Hippocampal formation (tissue), 2 donors: ENCODE results near the gene DNAJB13.
"Not testable (repeated sequence)": the region's sequence is repeated elsewhere in the genome, so short reads cannot be mapped to it uniquely, and the experiment has no call there.

Experiments
- DNase-seq, 2 donors: peaks; one replicate each; lab custom pipeline; 2025; lab: John Stamatoyannopoulos, UW

DNAJB13 gene

DNA sequence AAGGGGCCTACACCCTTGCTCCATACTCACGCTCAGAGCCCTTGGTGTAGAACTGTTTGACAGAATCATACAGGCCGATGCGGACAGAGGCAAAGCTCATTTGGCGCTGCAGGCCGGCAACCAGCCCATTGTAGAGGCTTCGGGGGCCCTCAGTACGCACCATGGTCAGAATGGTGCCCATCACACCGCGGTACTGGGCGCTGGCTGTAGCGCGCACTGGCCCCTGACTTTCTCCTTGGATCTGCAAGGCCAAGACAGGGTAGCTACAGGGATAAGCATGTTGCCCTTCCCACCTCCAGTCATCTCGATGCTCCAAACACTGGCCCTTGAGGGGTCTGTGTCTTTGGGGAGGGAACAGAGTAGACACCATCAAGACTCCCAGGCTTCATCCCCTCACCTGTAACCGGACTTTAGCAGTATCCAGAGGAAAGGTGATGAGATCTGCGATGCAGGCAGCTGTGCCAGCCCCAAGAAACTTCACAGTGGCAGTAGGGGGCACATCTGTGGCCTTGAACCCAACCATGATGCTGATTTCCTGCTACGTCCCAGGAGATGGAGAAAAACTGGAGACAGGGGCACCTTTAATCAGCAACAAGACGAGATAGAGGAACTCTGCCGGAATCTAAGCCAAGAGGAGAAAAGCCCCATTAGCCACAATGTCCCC lies 27.2 kb downstream of the DNAJB13 start:
- DNase-seq = no peak

DNA sequence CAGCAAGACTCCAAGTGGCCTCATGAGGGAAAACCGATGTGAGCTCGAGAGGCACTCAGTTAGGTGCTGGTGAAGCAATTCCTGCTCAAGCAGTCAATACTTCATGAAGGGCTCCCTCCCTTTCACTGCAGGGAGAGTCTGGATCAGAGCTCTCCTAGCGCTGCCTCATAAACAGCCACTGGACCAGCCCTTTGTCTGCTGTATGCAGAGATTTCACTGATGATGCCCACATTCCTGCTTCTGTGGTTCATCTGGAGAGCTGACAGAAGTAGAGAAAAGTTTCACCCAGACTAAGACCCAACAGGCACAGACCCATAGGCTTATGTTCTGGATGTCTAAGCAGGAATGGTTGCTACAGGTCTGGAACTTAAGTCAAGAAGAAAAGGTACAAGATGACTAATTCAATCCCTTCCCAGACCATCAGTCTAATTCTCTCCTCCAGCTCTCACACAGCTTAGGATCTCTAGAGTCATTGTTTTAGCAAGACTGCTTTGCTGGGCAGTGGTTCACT lies 27.8 kb downstream of the DNAJB13 start:
- DNase-seq = no peak

DNA sequence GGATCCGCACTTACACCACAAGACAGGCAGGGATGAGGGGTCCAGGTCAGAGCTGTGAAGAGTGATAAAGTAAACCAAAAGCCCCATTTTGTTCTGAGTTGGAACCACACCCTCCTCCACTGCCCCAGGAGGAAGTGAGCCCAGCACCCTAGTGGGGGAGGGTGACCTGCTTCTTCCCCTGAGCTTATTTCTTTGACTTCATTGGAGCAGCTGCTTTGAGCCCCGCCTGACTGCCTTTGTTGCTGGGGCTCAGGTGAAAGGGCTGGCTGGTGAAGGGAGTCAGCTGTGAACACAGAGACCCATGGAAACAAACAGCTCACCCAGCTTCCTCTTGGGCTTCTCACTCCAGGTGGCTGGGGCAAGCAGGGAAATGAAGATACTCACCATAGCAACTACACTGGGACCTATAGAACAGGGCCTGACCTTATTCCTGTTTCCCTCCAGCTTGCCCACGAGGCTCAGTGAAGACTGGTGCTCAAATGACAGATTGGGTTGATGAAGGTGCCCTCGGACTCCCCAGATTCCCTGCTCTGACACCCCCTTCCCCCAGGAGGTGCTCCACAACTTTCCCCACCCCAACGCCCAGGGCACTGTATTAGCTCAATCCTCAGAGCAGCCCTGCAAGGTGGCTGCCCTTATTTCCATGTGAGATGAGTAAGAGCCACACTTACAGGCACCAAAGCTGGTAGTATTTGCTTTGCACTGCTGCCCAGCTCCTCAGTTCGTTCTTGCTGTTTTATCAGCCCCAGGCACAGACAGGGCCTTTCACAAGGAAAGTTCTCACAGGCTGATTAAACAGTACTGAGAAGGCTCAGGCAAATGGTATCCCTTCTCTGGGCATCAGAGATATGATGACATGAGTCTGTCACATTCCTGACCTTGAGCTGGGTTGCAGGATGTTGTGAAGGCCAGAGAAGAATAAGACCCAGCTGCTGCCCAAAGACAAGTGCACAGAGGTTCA lies 29.5 kb downstream of the DNAJB13 start:
- DNase-seq = peak in 1 of 2 donors; percentile 14

DNA sequence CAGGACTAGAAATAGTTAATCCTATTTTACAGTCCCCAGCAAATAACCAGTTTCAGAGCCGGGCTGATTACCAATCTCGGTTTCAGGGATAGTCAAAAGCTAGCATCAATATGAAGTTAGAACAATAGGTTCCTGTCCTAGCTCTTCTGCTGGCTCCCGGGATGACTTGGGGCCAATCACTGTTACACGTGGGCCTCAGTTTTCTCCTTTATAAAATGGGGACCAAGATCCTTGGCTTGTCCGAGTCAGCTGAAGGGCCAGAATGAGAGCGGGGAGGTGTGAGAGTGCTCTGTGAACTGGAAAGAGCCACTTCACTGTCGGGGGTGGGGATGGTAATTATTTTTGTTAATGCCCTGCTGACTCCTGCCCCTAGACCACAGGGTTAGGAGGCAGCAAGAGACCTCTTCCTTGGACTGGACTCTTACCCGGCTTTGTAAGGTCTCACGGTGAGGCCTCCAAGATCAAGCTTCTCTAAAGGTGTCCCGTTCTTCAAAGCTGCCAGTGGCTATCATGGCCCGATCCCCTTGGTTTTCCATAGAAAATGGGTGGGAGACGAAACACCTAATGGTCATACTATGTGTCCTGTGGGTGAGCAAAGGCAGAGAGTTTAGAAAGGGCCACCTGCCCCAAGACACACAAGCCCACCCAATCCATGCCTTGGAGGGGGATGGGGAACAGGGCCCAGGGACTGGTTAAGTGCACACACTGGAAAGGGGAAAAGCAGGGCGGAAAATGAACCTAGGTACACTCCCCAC lies 30.4 kb downstream of the DNAJB13 start:
- DNase-seq = no peak

DNA sequence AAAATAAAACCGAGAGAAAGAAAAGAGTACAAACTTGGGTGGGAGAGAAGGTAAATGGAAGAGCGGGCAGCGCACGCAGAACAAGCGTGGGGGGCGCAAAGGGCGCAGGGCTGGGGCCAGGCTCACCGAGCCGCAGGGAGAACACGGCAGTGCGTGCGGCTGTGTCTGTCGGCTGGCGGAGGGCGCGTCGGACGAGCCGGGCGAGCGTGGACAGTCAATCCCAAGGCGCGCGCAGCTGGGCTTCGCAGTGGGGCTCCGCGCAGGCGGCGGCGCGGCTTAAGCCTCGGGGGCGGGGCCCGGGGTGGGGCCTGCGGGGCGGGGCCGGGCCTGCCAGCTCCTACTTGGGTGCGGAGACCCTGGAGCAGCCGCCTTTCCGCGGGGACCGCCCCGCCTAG lies 31.8 kb downstream of the DNAJB13 start, which contains the start of gene UCP2:
Gene UCP2 (minus strand): TSS at position 249 of the 395 bp plus-strand sequence. CDS start 4,465 bp downstream, outside the sequence.
- DNase-seq = peak; percentile 71 to 86

DNA sequence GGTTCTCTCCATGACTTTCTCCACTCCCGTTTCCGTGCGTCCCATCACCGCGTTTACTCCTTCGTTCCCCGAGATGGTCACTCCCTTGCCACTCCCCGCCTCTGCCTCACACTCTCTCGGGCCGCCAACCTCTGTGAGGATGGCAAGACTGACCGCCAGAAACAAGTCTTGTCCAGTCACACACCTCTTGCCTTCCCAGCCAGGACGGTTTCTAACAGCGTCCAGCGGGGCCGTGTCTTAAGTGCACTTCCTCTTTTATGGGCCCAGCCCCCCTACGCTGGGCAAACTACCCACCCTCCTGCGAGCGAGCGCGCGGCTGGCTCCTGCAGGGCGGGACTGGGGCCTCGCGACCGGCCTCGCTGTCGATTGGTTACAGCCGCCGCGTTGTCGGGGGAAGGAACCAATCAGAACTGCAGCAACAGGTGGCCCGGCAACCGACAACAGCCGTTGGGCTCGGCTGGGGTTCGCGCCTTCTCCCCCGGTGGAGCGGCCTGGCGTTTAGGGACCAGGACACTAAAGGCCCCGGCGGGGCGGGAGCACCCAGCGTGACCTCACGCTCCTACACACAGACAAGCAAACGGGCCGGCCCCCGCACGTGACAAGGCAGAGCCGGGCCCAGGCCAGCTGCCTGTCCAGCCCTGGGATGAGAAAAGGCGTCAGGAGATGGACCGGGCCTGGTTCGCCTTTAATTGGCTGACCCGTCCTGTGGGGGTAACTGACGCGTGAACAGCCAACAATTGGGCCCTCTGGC lies 32.3 kb downstream of the DNAJB13 start:
- peak; percentile 91 to 94 for DNase-seq

DNA sequence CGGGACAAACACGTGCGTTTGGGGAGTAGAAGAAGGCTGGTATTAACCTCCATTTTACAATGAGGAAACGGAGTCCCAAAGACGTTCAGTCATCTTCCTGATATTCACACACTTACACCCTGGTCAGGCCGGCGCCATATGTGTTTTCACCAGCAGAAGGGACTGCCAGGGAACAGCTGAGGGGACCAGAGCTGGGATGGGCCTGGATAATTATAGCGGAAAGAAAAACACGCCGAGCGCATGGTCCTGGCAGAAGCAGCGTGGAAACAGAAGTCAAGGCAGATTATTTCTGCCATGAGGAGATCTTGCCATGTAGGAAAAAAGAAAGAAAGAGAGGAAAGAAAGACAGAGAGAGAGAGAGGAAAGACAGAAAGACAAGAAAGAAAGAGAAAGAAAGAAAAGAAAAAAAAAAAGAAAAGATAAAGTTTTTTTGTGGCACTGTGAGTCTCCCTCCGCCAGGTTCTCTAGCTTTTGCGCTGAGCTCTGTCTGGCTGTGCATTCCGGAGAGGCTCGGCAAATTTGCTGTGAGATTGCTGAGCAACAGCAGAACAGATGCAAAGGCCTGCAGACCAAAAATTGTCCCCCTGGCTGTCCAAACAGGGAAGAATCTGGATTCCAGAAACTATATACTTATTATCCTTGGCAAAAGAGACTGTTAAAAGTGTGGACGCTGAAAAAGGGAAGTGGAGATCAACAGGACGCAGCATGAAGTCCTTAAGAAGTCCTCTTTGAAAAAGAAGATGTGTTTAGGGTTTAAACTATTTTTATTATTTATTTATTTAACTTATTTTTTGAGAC lies 33.1 kb downstream of the DNAJB13 start:
- no peak for DNase-seq

DNA sequence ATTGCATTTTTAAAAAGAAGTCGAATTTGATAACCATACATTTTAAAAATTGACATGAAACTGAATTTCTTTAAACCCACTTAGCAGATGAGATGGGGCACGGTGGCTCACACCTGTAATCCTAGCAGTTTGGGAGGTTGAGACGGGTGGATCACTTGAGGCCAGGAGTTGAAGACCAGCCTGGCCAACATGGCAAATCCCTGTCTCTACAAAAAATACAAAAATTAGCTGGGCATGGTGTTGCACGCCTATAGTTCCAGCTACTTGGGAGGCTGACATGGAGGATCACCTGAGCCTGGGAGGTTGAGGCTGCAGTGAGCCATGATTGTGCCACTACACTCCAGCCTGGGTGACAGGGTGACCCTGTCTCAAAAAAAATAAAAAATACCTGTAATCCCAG lies 34.8 kb downstream of the DNAJB13 start:
- DNase-seq = not testable (repeated sequence)

DNA sequence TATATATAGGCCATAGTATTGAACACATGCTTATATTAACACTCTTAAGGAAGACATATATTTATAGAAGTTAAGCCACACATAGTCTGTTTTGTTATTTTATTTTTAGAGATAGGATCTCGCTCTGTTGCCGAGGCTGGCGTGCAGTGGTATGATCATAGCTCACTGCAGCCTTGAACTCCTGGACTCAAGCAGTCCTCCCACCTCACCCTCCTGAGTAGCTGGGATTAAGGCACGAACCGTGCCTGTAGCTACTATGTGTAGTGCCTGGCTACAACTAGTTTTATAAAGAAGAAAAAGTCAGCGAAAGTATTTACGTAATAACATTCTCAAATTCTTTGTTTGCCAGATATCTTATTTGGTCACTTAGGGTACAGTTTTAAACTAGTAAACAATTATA lies 37.4 kb downstream of the DNAJB13 start:
- DNase-seq = no peak

DNA sequence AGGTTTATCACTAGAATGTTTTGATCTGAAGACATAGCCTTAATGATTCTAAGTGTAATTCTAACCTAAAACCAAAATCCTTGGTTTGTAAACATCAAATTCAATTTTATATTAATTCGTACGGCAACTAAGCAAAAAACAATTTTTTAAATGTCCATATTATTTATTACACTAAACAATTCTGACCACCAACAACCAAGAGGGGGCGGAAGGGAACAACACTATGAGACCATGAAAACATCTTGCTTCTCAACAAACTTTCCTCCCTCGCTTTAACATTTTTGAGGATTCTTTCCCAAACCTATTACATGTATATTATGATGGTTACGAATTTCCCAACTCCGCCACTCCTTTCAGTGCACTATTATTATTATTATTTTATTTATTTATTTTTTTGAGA lies 38.3 kb downstream of the DNAJB13 start:
- DNase-seq = no peak

DNA sequence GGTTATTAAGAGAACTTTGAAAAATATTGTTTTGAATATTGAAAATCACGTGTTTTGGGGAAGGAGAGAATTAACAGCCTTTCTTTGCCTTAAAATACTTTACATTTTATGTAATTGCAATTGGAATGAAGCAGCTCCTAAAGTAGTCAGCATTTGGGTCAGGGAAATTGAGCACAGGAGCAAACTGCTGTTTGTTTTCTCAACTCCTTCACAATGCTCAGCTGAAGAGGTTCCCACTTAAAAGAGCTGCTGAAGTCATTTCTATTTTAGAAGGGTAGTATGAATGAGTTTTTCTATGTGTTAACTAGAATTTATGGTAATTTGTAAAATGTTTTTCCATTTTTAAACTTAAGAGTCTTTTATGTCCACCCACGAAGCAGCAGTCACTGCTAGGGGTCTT lies 39.9 kb downstream of the DNAJB13 start:
- no peak for DNase-seq

DNA sequence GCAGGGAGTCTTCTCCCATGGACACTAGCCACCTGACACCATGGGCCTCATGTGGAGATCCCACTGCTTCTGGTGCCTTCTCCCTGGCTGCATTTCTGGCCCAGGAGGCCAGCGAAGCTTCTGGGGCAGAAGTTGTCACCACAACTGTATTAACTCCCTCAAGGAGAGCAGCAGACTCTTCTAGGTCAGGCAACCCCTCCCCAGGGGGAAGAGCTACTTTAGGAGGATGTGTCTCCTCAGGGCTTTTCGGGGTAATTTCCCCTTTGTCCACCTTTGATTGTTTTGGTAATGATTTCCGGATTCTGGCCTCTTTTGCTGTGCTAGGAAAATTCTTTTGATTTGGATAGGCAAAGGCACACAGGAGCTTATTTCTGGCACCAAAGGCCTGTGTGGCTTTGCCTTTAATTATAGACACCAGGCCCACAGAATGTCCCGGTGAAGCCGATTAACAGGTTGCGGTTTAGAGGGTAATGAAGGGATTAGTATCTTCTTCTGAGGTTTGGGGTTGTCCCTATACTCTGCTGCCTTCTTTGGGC lies 40.7 kb downstream of the DNAJB13 start:
- DNase-seq = no peak

DNA sequence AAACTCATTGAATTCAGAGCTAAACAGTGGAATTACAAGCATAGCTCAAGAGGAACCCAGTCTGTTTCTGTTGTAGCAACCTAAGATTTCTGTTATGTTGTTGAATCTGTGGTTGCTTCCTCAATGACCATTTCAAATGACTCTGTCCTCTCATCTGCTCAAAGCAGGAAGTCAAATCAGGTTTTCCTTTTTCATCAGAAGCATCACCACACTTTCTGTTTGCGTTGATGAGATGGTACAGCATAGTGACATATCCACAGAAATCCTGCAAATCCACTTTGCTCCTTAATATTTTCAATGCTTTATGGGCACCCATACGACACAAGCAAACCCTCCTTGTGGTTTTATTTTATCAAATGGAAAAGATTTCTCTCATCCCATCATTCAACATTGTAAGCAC lies 44.4 kb downstream of the DNAJB13 start:
- no peak for DNase-seq

DNA sequence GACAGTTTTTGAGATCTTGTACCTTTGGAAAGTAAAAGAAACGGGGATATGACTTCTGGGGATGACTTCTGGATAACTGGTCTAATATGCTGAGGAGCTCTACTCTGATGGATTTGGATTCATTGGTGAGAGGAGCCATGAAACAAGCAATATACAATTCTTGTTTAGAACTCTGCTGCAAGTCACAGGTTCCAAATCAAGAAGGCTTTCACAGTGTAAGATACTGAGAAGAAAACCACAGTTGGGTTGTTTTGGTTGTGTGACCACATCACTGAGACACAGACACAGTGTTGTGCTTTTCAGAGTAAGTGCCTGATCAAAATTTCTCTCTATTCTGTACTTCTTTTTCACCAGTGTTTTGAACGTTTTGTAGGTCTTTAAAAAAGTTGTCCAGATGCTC lies 44.9 kb downstream of the DNAJB13 start:
- DNase-seq = no peak

DNA sequence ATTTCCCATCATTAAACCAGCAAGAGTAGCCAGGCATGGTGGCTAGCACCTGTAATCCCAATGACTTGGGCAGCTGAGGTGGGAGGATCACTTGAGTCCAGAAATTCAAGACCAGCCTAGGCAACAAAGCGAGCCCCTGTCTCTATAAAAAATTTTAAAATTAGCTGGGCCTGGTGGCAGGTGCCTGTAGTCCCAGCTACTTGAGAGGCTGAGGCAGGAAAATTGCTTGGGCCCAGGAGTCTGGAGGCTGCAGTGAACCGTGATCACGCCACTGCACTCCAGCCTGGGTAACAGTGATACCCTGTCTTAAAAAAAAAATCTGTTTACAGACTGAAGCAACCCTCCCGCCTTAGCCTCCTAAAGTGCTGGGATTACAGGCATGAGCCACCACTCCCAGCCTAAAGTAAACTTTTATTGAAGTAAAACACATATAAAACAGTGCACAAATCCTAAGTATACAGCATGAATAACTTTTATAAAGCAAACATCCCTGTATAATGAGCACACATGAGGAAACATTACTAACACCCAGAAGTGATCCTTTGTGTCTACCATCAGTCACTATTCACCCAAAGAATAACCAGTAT lies 45.4 kb downstream of the DNAJB13 start:
- DNase-seq = no peak

DNA sequence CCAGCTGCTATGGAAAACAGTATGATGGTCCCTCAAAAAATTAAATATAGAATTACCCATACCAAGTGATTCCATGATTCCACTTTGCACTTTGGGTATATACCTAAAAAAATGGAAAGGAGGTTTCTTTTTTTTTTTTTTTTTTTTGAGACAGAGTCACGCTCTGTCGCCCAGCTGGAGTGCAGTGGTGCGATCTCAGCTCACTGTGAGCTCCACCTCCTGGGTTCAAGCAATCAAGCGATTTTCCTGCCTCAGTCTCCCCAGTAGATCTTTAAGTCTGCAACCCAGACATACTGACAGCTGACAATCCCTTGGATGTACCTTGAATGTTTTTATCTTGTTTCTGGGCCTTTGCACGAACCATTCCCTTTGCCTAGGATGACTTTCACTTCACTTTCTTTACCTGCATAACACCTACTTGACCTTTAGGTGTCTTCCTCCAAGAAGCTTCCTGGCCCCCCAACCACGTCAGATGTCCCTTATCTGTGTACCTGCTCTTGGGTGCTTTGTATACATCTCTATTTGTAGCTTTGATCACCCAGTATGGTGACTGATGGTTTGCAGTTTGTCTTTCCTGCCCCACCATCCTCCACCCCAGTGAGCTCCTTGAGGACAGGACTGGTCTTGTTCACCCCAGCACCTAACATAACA lies 46.4 kb downstream of the DNAJB13 start:
- no peak for DNase-seq

DNA sequence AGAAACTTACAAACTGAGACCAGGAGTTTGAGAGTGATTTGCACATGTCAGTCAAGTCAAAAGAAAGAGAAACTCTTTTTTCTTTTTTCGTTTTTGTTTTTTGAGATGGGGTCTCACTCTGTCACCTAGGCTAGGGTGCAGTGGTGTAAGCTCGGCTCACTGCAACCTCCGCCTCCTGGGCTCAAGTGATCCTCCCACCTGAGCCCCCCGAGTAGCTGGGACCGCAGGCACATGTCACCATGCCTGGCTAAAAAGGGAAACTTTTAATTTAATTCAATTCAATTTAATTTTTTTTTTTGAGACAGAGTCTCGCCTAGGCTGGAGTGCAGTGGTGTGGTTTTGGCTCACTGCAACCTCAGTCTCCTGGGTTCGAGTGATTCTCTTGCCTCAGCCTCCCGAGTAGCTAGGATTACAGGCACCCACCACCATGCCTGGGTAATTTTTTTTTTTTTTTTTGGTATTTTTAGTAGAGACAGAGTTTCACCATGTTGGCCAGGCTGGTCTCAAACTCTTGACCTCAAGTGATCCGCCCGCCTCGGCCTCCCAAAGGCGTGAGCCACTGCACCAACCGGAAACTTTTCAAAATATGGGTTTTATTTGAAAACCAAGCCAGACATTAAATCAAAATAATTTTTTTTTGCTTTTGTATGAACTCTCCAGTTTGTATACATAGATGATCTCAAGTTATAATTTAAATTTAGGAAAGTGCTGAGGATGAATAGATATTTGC lies 48.2 kb downstream of the DNAJB13 start:
- no peak for DNase-seq

DNA sequence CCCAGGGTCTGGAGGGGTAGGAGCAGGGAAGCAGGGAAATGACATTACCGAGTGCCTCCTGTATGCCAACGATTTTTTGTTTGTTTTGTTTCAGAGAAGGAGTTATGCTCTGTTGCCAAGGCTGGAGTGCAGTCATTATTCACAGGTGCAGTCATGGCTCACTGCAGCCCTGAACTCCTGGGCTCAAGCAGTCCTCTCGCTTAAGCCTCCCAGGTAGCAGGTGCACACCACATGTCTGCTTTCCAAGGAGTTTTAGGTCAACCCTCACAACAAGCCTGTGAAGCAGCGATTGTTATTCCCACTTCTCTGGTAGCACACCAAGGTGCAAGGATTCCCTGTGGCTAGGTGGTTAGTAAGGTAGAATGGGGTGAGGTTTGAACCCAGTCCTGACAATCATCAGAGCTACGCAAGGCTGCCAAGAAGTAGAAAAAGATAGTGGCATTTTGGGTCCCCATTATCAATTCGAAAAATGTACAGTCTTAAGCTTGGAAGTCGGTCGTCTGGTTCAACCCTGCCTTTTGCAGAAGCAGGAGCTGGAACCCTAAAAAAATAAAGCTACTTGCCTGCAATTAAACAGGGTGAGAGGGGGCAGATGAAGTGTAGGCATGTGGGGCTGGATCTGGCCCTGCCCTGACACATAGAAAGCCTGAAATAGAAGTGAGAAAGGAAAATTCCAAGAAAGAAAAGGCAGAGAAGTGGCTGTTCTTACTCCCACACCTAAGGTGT lies 48.9 kb downstream of the DNAJB13 start:
- DNase-seq = no peak
